Measurements from ENCODE around the gene P2RY11. TPM values are rescaled to one million over a fixed set of nuclear protein-coding genes. Genes with fewer than 3 reads are reported as not detected.

P2RY11 gene
- total and polyA plus RNA-seq, 8 donors: 8.4 to 24.4 (median 12.9) TPM

DNA sequence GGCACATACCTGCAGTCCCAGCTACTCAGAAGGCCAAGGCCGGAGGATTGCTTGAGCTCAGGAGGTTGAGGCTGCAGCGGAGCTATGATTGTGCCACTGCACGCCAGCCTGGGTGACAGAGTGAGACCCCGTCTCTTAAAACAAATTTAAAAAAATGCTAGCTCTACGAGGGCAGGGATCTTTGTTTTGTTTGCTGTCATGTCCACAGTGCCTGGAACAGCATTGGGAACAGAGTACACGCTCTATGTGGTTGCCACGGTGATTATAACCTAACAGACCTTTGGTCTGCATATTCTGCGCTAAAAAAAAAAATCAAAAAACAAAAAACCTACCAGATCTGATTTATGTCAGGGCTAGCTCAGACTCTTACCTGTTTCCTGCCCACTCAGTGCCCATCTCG, 27.6 kb upstream of the P2RY11 start:
- DNase-seq: no peak

GRCh38 chr19:10084803-10085202, 26.7 kb upstream of the P2RY11 start:
- ATAC-seq (no peak), DNase-seq (no peak)
- no peaks in the 10 kb centered on the region for H3K9me3 ChIP-seq
- H3K4me1 ChIP-seq: peaks cover 0 to 11% of the 10 kb centered on the region in 2 donors
- peaks cover 0 to 10% of the 10 kb centered on the region in 2 donors for H3K36me3 ChIP-seq
- H3K4me3 ChIP-seq: no peak overlapping the region
- no peaks in the 10 kb centered on the region for H3K27me3 ChIP-seq
- intact Hi-C loops (cut with DNase I): no loop called here
- no peak overlapping the region for H3K27ac ChIP-seq
- TF ChIP-seq, protein P1, sequence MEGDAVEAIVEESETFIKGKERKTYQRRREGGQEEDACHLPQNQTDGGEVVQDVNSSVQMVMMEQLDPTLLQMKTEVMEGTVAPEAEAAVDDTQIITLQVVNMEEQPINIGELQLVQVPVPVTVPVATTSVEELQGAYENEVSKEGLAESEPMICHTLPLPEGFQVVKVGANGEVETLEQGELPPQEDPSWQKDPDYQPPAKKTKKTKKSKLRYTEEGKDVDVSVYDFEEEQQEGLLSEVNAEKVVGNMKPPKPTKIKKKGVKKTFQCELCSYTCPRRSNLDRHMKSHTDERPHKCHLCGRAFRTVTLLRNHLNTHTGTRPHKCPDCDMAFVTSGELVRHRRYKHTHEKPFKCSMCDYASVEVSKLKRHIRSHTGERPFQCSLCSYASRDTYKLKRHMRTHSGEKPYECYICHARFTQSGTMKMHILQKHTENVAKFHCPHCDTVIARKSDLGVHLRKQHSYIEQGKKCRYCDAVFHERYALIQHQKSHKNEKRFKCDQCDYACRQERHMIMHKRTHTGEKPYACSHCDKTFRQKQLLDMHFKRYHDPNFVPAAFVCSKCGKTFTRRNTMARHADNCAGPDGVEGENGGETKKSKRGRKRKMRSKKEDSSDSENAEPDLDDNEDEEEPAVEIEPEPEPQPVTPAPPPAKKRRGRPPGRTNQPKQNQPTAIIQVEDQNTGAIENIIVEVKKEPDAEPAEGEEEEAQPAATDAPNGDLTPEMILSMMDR (IDR thresholded peaks at IDR 0.05): no peak

More for the DNA sequence above, 27.6 kb upstream of the P2RY11 start:
- H3K9me3 ChIP-seq: no peaks in the 10 kb centered on the region
- ATAC-seq: no peak
- intact Hi-C loops (cut with DNase I): no loop called here
- no peak overlapping the region for H3K4me3 ChIP-seq
- peaks cover 0 to 11% of the 10 kb centered on the region in 2 donors for H3K4me1 ChIP-seq
- H3K27me3 ChIP-seq: no peaks in the 10 kb centered on the region
- no peak overlapping the region for H3K27ac ChIP-seq
- H3K36me3 ChIP-seq: peaks cover 0 to under 1% of the 10 kb centered on the region in 2 donors
- TF ChIP-seq, protein P1 (IDR thresholded peaks at IDR 0.05): no peak

- peak within 1 kb of the TSS; percentile 79 to 84 for H3K27ac ChIP-seq
- no peaks in the 10 kb centered on the region for H3K27me3 ChIP-seq
- ATAC-seq (peak; percentile 99), DNase-seq (peak; percentile 77 to 96 (median 87))
- H3K9me3 ChIP-seq: no peaks in the 10 kb centered on the region
- intact Hi-C loops (cut with DNase I): no loop called here
- H3K4me1 ChIP-seq: peaks cover 0 to 11% of the 10 kb centered on the region in 2 donors
- H3K4me3 ChIP-seq: peak within 1 kb of the TSS; percentile 91 to 100
- TF ChIP-seq, protein P1 (IDR thresholded peaks at IDR 0.05): no peak
- peaks cover 0 to 21% of the 10 kb centered on the region in 2 donors for H3K36me3 ChIP-seq
These were observed 25.6 kb upstream of the P2RY11 start, which contains the start of gene SHFL for GRCh38 chr19:10085641-10086590. SHFL (plus strand) TSS chr19:10086317; CDS start chr19:10086428, 111 bp downstream.

GRCh38 chr19:10086591-10087192, 24.8 kb upstream of the P2RY11 start:
- Histone ChIP-seq H3K9me3 (no peaks in the 10 kb centered on the region), H3K4me3 (peak overlapping the region; percentile 91 to 100), H3K4me1 (peaks cover 0 to 11% of the 10 kb centered on the region in 2 donors), H3K36me3 (peaks cover 0 to 29% of the 10 kb centered on the region in 2 donors), H3K27me3 (no peaks in the 10 kb centered on the region), H3K27ac (peak overlapping the region; percentile 79 to 84)
- TF ChIP-seq, protein P1 (IDR thresholded peaks at IDR 0.05): no peak
- DNase-seq (peak in 2 of 4 donors; percentile 40 to 83), ATAC-seq (peak; percentile 16)
- intact Hi-C loops (cut with DNase I): no loop called here

All from left lung (tissue), 10 donors.